ENCODE measurements around the gene DSCAML1. TPM values are rescaled to one million over a fixed set of nuclear protein-coding genes. Genes with fewer than 3 reads are reported as not detected.

Gene DSCAML1
- total and polyA plus RNA-seq, 2 of the 8 experiments (the other 6 are each of a cell fraction or from before 2014, with no cell fraction given) = 0.19 to 0.24 TPM

DNA sequence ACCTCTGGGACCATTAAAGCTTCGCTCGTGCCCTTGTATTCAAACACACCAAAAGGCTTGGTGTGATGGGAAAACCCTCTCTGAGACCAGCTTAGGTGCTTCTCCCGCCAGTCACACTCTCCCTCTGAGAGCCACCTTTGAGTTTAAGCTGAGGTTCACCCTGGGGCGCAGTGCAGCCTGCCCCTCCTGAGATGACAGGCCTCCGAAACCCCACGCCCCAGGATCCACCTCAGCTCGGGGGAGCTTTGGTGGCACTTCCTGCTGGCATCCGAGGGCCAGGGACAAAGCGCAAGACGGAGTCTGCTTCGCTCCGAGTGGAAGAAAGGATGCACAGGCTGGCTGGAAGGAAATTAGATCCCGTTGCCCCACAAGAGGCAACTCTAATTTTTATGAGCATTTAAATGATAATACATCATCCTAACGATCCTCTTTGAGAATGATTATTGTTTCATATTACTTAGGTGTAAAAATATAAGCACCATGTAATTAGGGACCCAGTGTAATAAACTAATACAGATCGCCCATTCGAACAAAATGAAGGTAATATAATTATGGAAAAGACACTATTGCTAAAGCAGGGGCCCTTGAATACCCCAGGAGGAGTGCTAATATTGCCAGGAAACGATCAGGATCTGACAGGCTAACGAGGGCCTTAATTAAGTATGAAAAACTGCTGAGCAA lies 334.7 kb downstream of the DSCAML1 start:
- no peaks in the 10 kb centered on the region for H3K4me1 ChIP-seq (replicated peaks in 1 of 4; ENCODE audit: control insufficient read depth in 3 of 4, insufficient read depth in 4 of 4, low read length in 3 of 4)
- H2BK20ac ChIP-seq (ENCODE audit: low read length) = no peak overlapping the region
- H3K4ac ChIP-seq (replicated peaks; ENCODE audit: insufficient read length, low read depth, low read length) = no peak overlapping the region
- H2BK15ac ChIP-seq (ENCODE audit: low read length) = no peak overlapping the region
- no peak for DNase-seq (ENCODE audit: low read depth in 1 of 2, low spot score in 2 of 2)
- no peak overlapping the region for H2BK5ac ChIP-seq (ENCODE audit: low read depth, low read length)
- FAIRE-seq = no peak
- H4K5ac ChIP-seq (ENCODE audit: insufficient read length, low read depth, low read length) = no peak overlapping the region
- H2BK120ac ChIP-seq (replicated peaks; ENCODE audit: low read depth, low read length) = no peak overlapping the region
- H3K23me2 ChIP-seq (ENCODE audit: low read depth, low read length) = no peaks in the 10 kb centered on the region
- no peak overlapping the region for H3K4me2 ChIP-seq (ENCODE audit: insufficient read depth in 1 of 2, low read depth in 2 of 2, low read length in 2 of 2)
- H2BK12ac ChIP-seq (ENCODE audit: low read depth, low read length) = no peak overlapping the region
- H3K23ac ChIP-seq (ENCODE audit: insufficient read length) = no peak overlapping the region
- no peak overlapping the region for H2AFZ ChIP-seq (ENCODE audit: low read length)
- no peak overlapping the region for H3K9ac ChIP-seq (replicated peaks in 1 of 4; ENCODE audit: extremely low read depth in 1 of 4, low read depth in 3 of 4, low read length in 3 of 4)
- H4K20me1 ChIP-seq (replicated peaks in 1 of 2; ENCODE audit: control insufficient read depth in 1 of 2, insufficient read depth in 2 of 2, low read length in 2 of 2) = no peaks in the 10 kb centered on the region
- no peaks in the 10 kb centered on the region for H3K79me2 ChIP-seq (ENCODE audit: control insufficient read depth in 1 of 2, insufficient read depth in 2 of 2, low read length in 2 of 2)
- no peaks in the 10 kb centered on the region for H3K27me3 ChIP-seq (replicated peaks in 1 of 4; ENCODE audit: control insufficient read depth in 3 of 4, extremely low read depth in 1 of 4, insufficient read depth in 3 of 4, low read length in 3 of 4)
- WGBS, 2 experiments (ENCODE audit: extremely low coverage in 1 of 2, insufficient coverage in 1 of 2, insufficient read length in 1 of 2, insufficient replicate concordance in 2 of 2, low coverage in 1 of 2, low lambda C conversion rate in 2 of 2, missing lambda C conversion rate in 1 of 2) = 90% methylated on average over 18 of the region's 18 CpGs; no CpG with 5 or more reads in 1 of the 2 experiments
- H2AK5ac ChIP-seq (ENCODE audit: low read depth, low read length) = no peak overlapping the region
- H3K36me3 ChIP-seq (ENCODE audit: control insufficient read depth in 2 of 4, insufficient read depth in 4 of 4, low read length in 3 of 4) = no peaks in the 10 kb centered on the region
- ChIA-PET POLR2A (ENCODE audit: partially characterized antibody) (interaction anchor here (0.6 kb wide), 1 partner anchor 50 kb away, joined by 3 read pairs; no protein-coding TSS in a partner anchor), CTCF (ENCODE audit: partially characterized antibody) (interaction anchor here (1.7 kb wide), 1 partner anchor 18 kb away, joined by 11 read pairs; no protein-coding TSS in a partner anchor)
- no peak overlapping the region for H3K4me3 ChIP-seq (ENCODE audit: extremely low read depth in 1 of 4, insufficient read depth in 2 of 4, low read depth in 3 of 4, low read length in 4 of 4)
- H3K79me1 ChIP-seq (ENCODE audit: low read depth, low read length) = no peaks in the 10 kb centered on the region
- no peak overlapping the region for H4K91ac ChIP-seq (replicated peaks; ENCODE audit: insufficient read length, low read length)
- no peak overlapping the region for H3K56ac ChIP-seq (replicated peaks; ENCODE audit: insufficient read length, low read depth, low read length)
- H3K14ac ChIP-seq (ENCODE audit: insufficient read length) = no peak overlapping the region
- H3K18ac ChIP-seq (ENCODE audit: extremely low read depth, low read length) = no peak overlapping the region
- no peak overlapping the region for H4K8ac ChIP-seq (ENCODE audit: extremely low read depth, insufficient read depth, low read length)
- no peaks in the 10 kb centered on the region for H3K9me3 ChIP-seq (ENCODE audit: insufficient read depth in 2 of 2, low read depth in 1 of 2, low read length in 1 of 2)
- H3K27ac ChIP-seq (ENCODE audit: low read depth, low read length) = no peak overlapping the region
- TF ChIP-seq SIX5 (IDR thresholded peaks at IDR 0.05; ENCODE audit: low read depth, low read length) = no peak
- TF ChIP-seq SP1 (IDR thresholded peaks at IDR 0.05; ENCODE audit: low read depth, low read length) = no peak
- TF ChIP-seq, protein P1, sequence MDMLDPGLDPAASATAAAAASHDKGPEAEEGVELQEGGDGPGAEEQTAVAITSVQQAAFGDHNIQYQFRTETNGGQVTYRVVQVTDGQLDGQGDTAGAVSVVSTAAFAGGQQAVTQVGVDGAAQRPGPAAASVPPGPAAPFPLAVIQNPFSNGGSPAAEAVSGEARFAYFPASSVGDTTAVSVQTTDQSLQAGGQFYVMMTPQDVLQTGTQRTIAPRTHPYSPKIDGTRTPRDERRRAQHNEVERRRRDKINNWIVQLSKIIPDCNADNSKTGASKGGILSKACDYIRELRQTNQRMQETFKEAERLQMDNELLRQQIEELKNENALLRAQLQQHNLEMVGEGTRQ (IDR thresholded peaks at IDR 0.05; ENCODE audit: low read length) = no peak
- no peak for TF ChIP-seq CBX5 (IDR thresholded peaks at IDR 0.05; ENCODE audit: low read depth, low read length)
- TF ChIP-seq CBX8 (IDR thresholded peaks at IDR 0.05; ENCODE audit: borderline replicate concordance, low read depth, low read length) = no peak
- no peak for TF ChIP-seq EGR1 (IDR thresholded peaks at IDR 0.05; ENCODE audit: borderline replicate concordance, low read depth, low read length)
- TF ChIP-seq, protein P2, sequence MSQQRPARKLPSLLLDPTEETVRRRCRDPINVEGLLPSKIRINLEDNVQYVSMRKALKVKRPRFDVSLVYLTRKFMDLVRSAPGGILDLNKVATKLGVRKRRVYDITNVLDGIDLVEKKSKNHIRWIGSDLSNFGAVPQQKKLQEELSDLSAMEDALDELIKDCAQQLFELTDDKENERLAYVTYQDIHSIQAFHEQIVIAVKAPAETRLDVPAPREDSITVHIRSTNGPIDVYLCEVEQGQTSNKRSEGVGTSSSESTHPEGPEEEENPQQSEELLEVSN (IDR thresholded peaks at IDR 0.05) = no peak
- TF ChIP-seq HDAC2 (IDR thresholded peaks at IDR 0.05; ENCODE audit: borderline replicate concordance in 1 of 2, low read depth in 2 of 2, low read length in 2 of 2) = no peak
- TF ChIP-seq CHD1 (IDR thresholded peaks at IDR 0.05; ENCODE audit: low read depth, low read length) = no peak
- no peak for TF ChIP-seq JUND (IDR thresholded peaks at IDR 0.05; ENCODE audit: low read length)

Data from H1 (cell line).